GM18858 (cell line): ENCODE data around the gene TAC3.
"Not testable (repeated sequence)": the region's sequence is repeated elsewhere in the genome, so short reads cannot be mapped to it uniquely, and the experiment has no call there.

Experiments
- ATAC-seq: cut with Tn5 transposase; IDR thresholded peaks from one replicate; pipeline ENCODE4 v1.9.1; 2021; ENCODE audit not compliant: unreplicated experiment

TAC3 gene

GRCh38 chr12:56987011-56987410, 29.3 kb downstream of the TAC3 start:
- ATAC-seq: no peak

GRCh38 chr12:56985714-56986113, 30.6 kb downstream of the TAC3 start:
- ATAC-seq: not testable (repeated sequence)

- no peak for ATAC-seq
Observed at GRCh38 chr12:56983386-56983785, 32.9 kb downstream of the TAC3 start.

GRCh38 chr12:56982578-56983236, 33.6 kb downstream of the TAC3 start:
- not testable (repeated sequence) for ATAC-seq

- ATAC-seq: no peak
Observed at GRCh38 chr12:56980941-56981530, 35.3 kb downstream of the TAC3 start.

- no peak for ATAC-seq
Observed at GRCh38 chr12:56980268-56980667, 36.1 kb downstream of the TAC3 start.

- ATAC-seq: no peak
Observed at GRCh38 chr12:56979628-56980027, 36.7 kb downstream of the TAC3 start.

- ATAC-seq: no peak
Observed at GRCh38 chr12:56978397-56979138, 37.8 kb downstream of the TAC3 start.

GRCh38 chr12:56977361-56977760, 39.0 kb downstream of the TAC3 start:
- ATAC-seq: not testable (repeated sequence)

- ATAC-seq: not testable (repeated sequence)
Observed at GRCh38 chr12:56974224-56974623, 42.1 kb downstream of the TAC3 start.

GRCh38 chr12:56968910-56969309, 47.4 kb downstream of the TAC3 start:
- ATAC-seq: not testable (repeated sequence)

GRCh38 chr12:56965997-56966642, 50.2 kb downstream of the TAC3 start:
- not testable (repeated sequence) for ATAC-seq

GRCh38 chr12:56965124-56965523, 51.2 kb downstream of the TAC3 start:
- ATAC-seq: not testable (repeated sequence)

- ATAC-seq: not testable (repeated sequence)
Observed at GRCh38 chr12:56963557-56963956, 52.8 kb downstream of the TAC3 start.

- not testable (repeated sequence) for ATAC-seq
Observed at GRCh38 chr12:56962247-56962646, 54.1 kb downstream of the TAC3 start.
